ENCODE data around the gene CDC23.

- TF ChIP-seq ASH2L (IDR thresholded peaks at IDR 0.05; ENCODE audit: borderline replicate concordance, low read depth) = no peak
- no peak for TF ChIP-seq POLR2AphosphoS5 (IDR thresholded peaks at IDR 0.05; ENCODE audit: low read length)
These were observed 33.2 kb upstream of the CDC23 start for GRCh38 chr5:138246334-138246733.
